HL-60 (cell line): Measurements from ENCODE around the gene DGCR6.
"Not testable (repeated sequence)": the region's sequence is repeated elsewhere in the genome, so short reads cannot be mapped to it uniquely, and the experiment has no call there.

ENCODE experiments used
- CTCF ChIP-seq: IDR thresholded peaks from one replicate; pipeline ENCODE4 v1.5.1; 2011; ENCODE audit warnings: low read length, control low read depth, inconsistent platforms; ENCODE audit not compliant: insufficient read depth
- GABPA ChIP-seq: IDR thresholded peaks from 2 replicates; pipeline ENCODE4 v1.6.1; 2012; ENCODE audit warnings: low read depth
- REST ChIP-seq: IDR thresholded peaks from 2 replicates; pipeline ENCODE4 v1.6.1; 2012; ENCODE audit warnings: low read depth; ENCODE audit not compliant: insufficient replicate concordance

GRCh38 chr22:18956956-18957355 is 50.8 kb downstream of the DGCR6 start:
- TF ChIP-seq CTCF, GABPA, REST: not testable (repeated sequence)
